Right atrium auricular region (tissue), 2 donors: ENCODE measurements around the gene PHGDH. TPM values are rescaled to one million over a fixed set of nuclear protein-coding genes. Genes with fewer than 3 reads are reported as not detected.

Experiments
- DNase-seq: peaks from one replicate; pipeline ENCODE4 v3.0.0-alpha.2; 2019; ENCODE audit warnings: low spot score
- H3K27ac ChIP-seq, 2 donors: fragments of 200-600 bp; sonication (generic); 1 replicate in 1 of 2; 2 replicates in 1 of 2; pipeline ENCODE4 v1.5.1; 2016 to 2019
- H3K27me3 ChIP-seq, 2 donors: fragments of 200-600 bp; sonication (generic); one replicate each; pipeline versions ENCODE4 v1.5.1 to v1.6.0; 2017 to 2019
- H3K36me3 ChIP-seq: fragments of 200-600 bp; sonication (generic); one replicate; pipeline ENCODE4 v1.5.1; 2016
- H3K4me1 ChIP-seq, 2 donors: fragments of 200-600 bp; sonication (generic); one replicate each; pipeline versions ENCODE4 v1.5.1 to v1.6.0; 2017 to 2019
- H3K4me3 ChIP-seq, 2 donors: fragments of 200-600 bp; sonication (generic); 1 replicate in 1 of 2; 2 replicates in 1 of 2; pipeline ENCODE4 v1.5.1; 2017 to 2019; ENCODE audit warnings: mild to moderate bottlenecking in 1 of 2, moderate library complexity in 1 of 2
- H3K9me3 ChIP-seq, 2 donors: fragments of 200-600 bp; sonication (generic); one replicate each; pipeline ENCODE4 v1.5.1; 2019
- CTCF ChIP-seq, 2 donors: fragments of 200-600 bp; sonication (generic); IDR thresholded peaks; one replicate each; pipeline ENCODE4 v1.5.1; 2019; ENCODE audit warnings: antibody characterized with exemption in 2 of 2
- total RNA-seq, 2 donors: library from RNA; depleted of rRNA; stranded (reverse); fragments of >200 nt; gene quantifications; one replicate each; pipeline ENCODE4 v1.1.0, GENCODE V29; 2016

The PHGDH gene
- total RNA-seq, 2 donors from 2014 or later: 23.5 to 29.4 TPM

DNA sequence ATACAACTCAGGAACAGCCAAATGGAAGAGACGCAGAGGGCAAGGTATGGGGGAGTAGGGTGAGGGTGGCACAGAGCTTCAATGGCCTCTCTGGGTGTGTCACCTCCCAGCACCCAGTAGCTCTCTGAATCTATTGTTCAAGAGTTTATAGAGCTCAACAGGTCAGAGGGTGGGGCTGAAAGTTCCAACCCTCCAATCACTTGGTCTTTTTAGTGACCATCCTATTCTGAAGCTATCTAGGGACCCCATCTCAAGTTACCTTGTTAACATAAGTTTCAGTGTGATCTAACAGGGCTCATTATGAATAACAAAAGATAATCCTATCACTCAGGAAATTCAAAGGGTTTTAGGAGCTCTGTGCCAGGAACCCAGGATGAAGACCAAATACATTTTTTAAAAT is 32.5 kb upstream of the PHGDH start:
- Histone ChIP-seq H3K27me3 (no peaks in the 10 kb centered on the region), H3K36me3 (no peaks in the 10 kb centered on the region), H3K4me3 (no peak overlapping the region), H3K27ac (no peak overlapping the region), H3K9me3 (no peaks in the 10 kb centered on the region), H3K4me1 (peaks cover 0 to 9% of the 10 kb centered on the region in 2 donors)
- TF ChIP-seq CTCF (IDR thresholded peaks at IDR 0.05): no peak
- DNase-seq: no peak

DNA sequence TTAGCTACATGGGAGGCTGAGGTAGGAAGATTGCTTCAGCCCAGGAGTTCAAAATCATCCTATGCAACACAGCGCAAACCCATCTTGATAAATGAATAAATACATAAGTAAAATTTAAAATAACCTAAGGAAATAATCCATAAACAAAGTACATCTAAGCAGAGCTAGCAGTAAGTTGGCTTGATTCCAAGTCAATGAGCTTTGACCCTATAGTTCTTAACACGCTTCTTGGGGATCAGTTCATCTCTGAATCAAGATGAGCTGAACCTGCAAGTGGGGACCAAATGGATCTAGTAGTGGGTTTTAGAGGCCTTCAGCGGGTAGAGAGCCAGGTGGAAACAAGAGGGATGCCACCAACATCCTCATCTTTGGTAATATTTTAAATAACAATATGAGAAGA is 31.5 kb upstream of the PHGDH start:
- Histone ChIP-seq H3K27ac (no peak overlapping the region), H3K4me3 (no peak overlapping the region), H3K4me1 (peaks cover 0 to 8% of the 10 kb centered on the region in 2 donors), H3K27me3 (no peaks in the 10 kb centered on the region), H3K9me3 (no peaks in the 10 kb centered on the region), H3K36me3 (no peaks in the 10 kb centered on the region)
- TF ChIP-seq CTCF (IDR thresholded peaks at IDR 0.05): no peak
- no peak for DNase-seq

DNA sequence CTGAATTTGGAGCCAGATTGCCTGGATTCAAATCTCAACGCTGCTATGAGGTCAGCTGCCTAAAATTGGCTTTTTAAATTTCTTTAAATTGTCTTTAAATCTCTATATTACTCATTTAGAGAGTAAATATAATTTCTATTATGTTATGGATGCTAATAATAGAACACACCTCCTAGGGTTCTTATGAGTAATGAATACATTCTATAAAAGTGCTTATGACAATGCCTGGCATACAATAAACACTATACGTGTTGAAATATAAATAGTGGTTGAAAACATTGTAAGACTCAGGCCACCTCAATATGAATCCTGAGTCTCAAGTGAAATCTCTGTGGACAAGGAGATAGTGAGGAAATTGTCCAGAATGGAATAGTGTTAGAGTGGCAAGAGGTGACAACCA is 31.0 kb upstream of the PHGDH start:
- H3K27ac ChIP-seq: no peak overlapping the region
- DNase-seq: no peak
- no peaks in the 10 kb centered on the region for H3K9me3 ChIP-seq
- H3K36me3 ChIP-seq: no peaks in the 10 kb centered on the region
- H3K27me3 ChIP-seq: no peaks in the 10 kb centered on the region
- no peak overlapping the region for H3K4me3 ChIP-seq
- TF ChIP-seq CTCF (IDR thresholded peaks at IDR 0.05): no peak
- H3K4me1 ChIP-seq: peaks cover 0 to 2% of the 10 kb centered on the region in 2 donors

- H3K27me3 ChIP-seq: no peaks in the 10 kb centered on the region
- no peaks in the 10 kb centered on the region for H3K4me1 ChIP-seq
- H3K36me3 ChIP-seq: no peaks in the 10 kb centered on the region
- no peak for DNase-seq
- H3K9me3 ChIP-seq: no peaks in the 10 kb centered on the region
- no peak overlapping the region for H3K27ac ChIP-seq
- H3K4me3 ChIP-seq: no peak overlapping the region
- no peak for TF ChIP-seq CTCF (IDR thresholded peaks at IDR 0.05)
These were observed 30.2 kb upstream of the PHGDH start for GRCh38 chr1:119681560-119681959.

DNA sequence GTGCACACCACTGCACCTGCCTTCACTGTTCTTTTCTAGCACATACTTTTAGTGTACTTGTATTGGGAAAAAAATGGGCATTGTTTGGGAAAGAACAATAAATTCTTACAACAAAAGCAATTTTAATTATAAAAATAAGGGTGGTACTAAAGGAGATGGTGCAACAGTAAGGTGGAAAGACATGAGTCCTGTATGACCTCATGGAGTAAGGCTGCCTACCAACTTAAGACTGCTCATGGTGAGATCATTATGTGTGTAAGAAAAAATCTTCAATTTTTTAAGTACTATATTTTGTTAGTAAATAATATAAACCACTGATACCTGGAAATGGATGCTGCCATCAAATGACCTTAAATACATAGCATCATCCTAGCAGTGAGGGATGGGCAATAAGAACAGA is 29.6 kb upstream of the PHGDH start:
- no peaks in the 10 kb centered on the region for H3K36me3 ChIP-seq
- H3K27me3 ChIP-seq: no peaks in the 10 kb centered on the region
- no peak for DNase-seq
- H3K4me3 ChIP-seq: no peak overlapping the region
- TF ChIP-seq CTCF (IDR thresholded peaks at IDR 0.05): no peak
- H3K4me1 ChIP-seq: no peaks in the 10 kb centered on the region
- no peaks in the 10 kb centered on the region for H3K9me3 ChIP-seq
- H3K27ac ChIP-seq: no peak overlapping the region

DNA sequence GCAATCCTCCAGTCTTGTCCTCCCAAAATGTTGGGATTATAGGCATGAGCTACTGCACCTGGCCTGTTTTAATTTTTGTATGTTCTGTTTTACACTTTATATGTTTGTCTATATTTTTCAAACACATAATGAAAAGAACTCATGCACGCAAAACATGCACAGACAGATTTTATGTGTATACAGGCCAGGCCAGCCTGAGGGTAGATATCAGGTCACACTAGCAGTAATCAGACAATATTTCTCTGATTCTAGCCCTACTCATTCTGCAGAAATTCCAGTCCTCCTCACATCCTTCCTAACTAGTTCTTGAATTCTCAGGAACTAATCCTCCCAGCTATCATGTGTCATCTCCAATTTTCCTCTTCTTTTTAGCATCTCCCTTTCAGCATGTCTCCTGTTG is 27.8 kb upstream of the PHGDH start:
- no peaks in the 10 kb centered on the region for H3K9me3 ChIP-seq
- TF ChIP-seq CTCF (IDR thresholded peaks at IDR 0.05): no peak
- no peak for DNase-seq
- no peak overlapping the region for H3K27ac ChIP-seq
- H3K27me3 ChIP-seq: no peaks in the 10 kb centered on the region
- H3K4me3 ChIP-seq: no peak overlapping the region
- no peaks in the 10 kb centered on the region for H3K4me1 ChIP-seq
- no peaks in the 10 kb centered on the region for H3K36me3 ChIP-seq
